Progenitor cell of endocrine pancreas (in vitro differentiated cells): Measurements from ENCODE around the gene STAG3. TPM values are rescaled to one million over a fixed set of nuclear protein-coding genes. Genes with fewer than 3 reads are reported as not detected.
"Not testable (repeated sequence)": the region's sequence is repeated elsewhere in the genome, so short reads cannot be mapped to it uniquely, and the experiment has no call there.

ENCODE experiments used
- DNase-seq: peaks from one replicate; pipeline ENCODE4 v3.0.0; 2021; ENCODE audit warnings: low spot score; ENCODE audit not compliant: unreplicated experiment
- H3K27ac Mint-ChIP-seq: 2 replicates; pipeline ENCODE4 v1.8.0; 2021; ENCODE audit warnings: mild to moderate bottlenecking, moderate library complexity, mixed read lengths
- H3K27me3 Mint-ChIP-seq: 2 replicates; pipeline ENCODE4 v1.8.0; 2021; ENCODE audit warnings: mixed read lengths
- H3K36me3 Mint-ChIP-seq: 2 replicates; pipeline ENCODE4 v1.8.0; 2022; ENCODE audit warnings: mixed read lengths; ENCODE audit not compliant: insufficient read depth
- H3K4me1 Mint-ChIP-seq: 2 replicates; pipeline ENCODE4 v1.8.0; 2021; ENCODE audit warnings: low read depth, mixed read lengths
- H3K4me3 Mint-ChIP-seq: 2 replicates; pipeline ENCODE4 v1.8.0; 2021; ENCODE audit warnings: low read depth, mild to moderate bottlenecking, moderate library complexity, mixed read lengths
- H3K9me3 Mint-ChIP-seq: 2 replicates; pipeline ENCODE4 v1.8.0; 2021; ENCODE audit warnings: low read depth, mixed read lengths
- CTCF ChIP-seq: fragments of 200-600 bp; sonication (generic); IDR thresholded peaks from one replicate; pipeline ENCODE4 v1.5.0; 2021; ENCODE audit warnings: antibody characterized with exemption, mild to moderate bottlenecking; ENCODE audit not compliant: unreplicated experiment
- total RNA-seq: library from RNA; stranded (reverse); gene quantifications from 2 replicates; pipeline ENCODE4 v1.2.1, GENCODE V29; 2021

Gene STAG3
- total RNA-seq, 1 donor from 2014 or later = 2.5 TPM

- Mint-ChIP-seq H3K27ac (no peak overlapping the region), H3K4me1 (peaks cover 1% of the 10 kb centered on the region), H3K4me3 (no peak overlapping the region), H3K27me3 (peaks cover 9% of the 10 kb centered on the region), H3K36me3 (no peaks in the 10 kb centered on the region), H3K9me3 (no peaks in the 10 kb centered on the region)
- no peak for TF ChIP-seq CTCF
- DNase-seq = no peak
Observed at GRCh38 chr7:100132126-100132525, 45.6 kb upstream of the STAG3 start.

- peaks cover 1% of the 10 kb centered on the region for H3K4me1 Mint-ChIP-seq
- H3K36me3 Mint-ChIP-seq = no peaks in the 10 kb centered on the region
- peaks cover 9% of the 10 kb centered on the region for H3K27me3 Mint-ChIP-seq
- no peak overlapping the region for H3K4me3 Mint-ChIP-seq
- H3K9me3 Mint-ChIP-seq = no peaks in the 10 kb centered on the region
- peak; percentile 43 for DNase-seq
- H3K27ac Mint-ChIP-seq = no peak overlapping the region
- TF ChIP-seq CTCF = peak; percentile 90
Observed at GRCh38 chr7:100132697-100133151, 45.0 kb upstream of the STAG3 start.

GRCh38 chr7:100137851-100138760 is 39.6 kb upstream of the STAG3 start:
- no peak for DNase-seq
- Mint-ChIP-seq H3K36me3 (no peaks in the 10 kb centered on the region), H3K27ac (no peak overlapping the region), H3K27me3 (peaks cover 5% of the 10 kb centered on the region), H3K9me3 (no peaks in the 10 kb centered on the region), H3K4me1 (no peaks in the 10 kb centered on the region), H3K4me3 (no peak overlapping the region)
- TF ChIP-seq CTCF = no peak

GRCh38 chr7:100141555-100141949 is 36.2 kb upstream of the STAG3 start:
- H3K36me3 Mint-ChIP-seq = no peaks in the 10 kb centered on the region
- no peaks in the 10 kb centered on the region for H3K4me1 Mint-ChIP-seq
- H3K9me3 Mint-ChIP-seq = no peaks in the 10 kb centered on the region
- TF ChIP-seq CTCF = no peak
- no peak overlapping the region for H3K27ac Mint-ChIP-seq
- no peak for DNase-seq
- H3K27me3 Mint-ChIP-seq = peaks cover 5% of the 10 kb centered on the region
- no peak overlapping the region for H3K4me3 Mint-ChIP-seq

- no peak overlapping the region for H3K27ac Mint-ChIP-seq
Observed at GRCh38 chr7:100142461-100142860, 35.3 kb upstream of the STAG3 start.

GRCh38 chr7:100146350-100146749 is 31.4 kb upstream of the STAG3 start:
- not testable (repeated sequence) for DNase-seq, H3K27me3 Mint-ChIP-seq, H3K27ac Mint-ChIP-seq, H3K9me3 Mint-ChIP-seq, H3K4me3 Mint-ChIP-seq, H3K36me3 Mint-ChIP-seq
- H3K4me1 Mint-ChIP-seq = peaks cover 11% of the 10 kb centered on the region

More at GRCh38 chr7:100142461-100142860, 35.3 kb upstream of the STAG3 start:
- no peak for TF ChIP-seq CTCF
- no peak for DNase-seq
- no peaks in the 10 kb centered on the region for H3K36me3 Mint-ChIP-seq
- H3K9me3 Mint-ChIP-seq = no peaks in the 10 kb centered on the region
- peaks cover 5% of the 10 kb centered on the region for H3K27me3 Mint-ChIP-seq
- H3K4me1 Mint-ChIP-seq = no peaks in the 10 kb centered on the region
- no peak overlapping the region for H3K4me3 Mint-ChIP-seq
